ENCODE data around the gene ACP1.
A peak's percentile ranks its signal among the peaks of the same experiment; 100 is the strongest.

Gene ACP1

GRCh38 chr2:254241-254640 is 10.5 kb upstream of the ACP1 start:
- DNase-seq (ENCODE audit: low read depth in 1 of 2, low spot score in 1 of 2): no peak

- DNase-seq (ENCODE audit: low read depth in 1 of 2, low spot score in 1 of 2): no peak
These were observed 9.6 kb upstream of the ACP1 start for GRCh38 chr2:255195-255594.

- no peak for DNase-seq (ENCODE audit: low read depth in 1 of 2, low spot score in 1 of 2)
These were observed 8.7 kb upstream of the ACP1 start for GRCh38 chr2:256094-256493.

- no peak for DNase-seq (ENCODE audit: low read depth in 1 of 2, low spot score in 1 of 2)
These were observed 7.3 kb upstream of the ACP1 start for GRCh38 chr2:257429-257828.

- no peak for DNase-seq (ENCODE audit: low read depth in 1 of 2, low spot score in 1 of 2)
These were observed 6.9 kb upstream of the ACP1 start for GRCh38 chr2:257842-258241.

- no peak for DNase-seq (ENCODE audit: low read depth in 1 of 2, low spot score in 1 of 2)
These were observed 5.8 kb upstream of the ACP1 start for GRCh38 chr2:258933-259332.

- DNase-seq (ENCODE audit: low read depth in 1 of 2, low spot score in 1 of 2): no peak
These were observed 4.9 kb upstream of the ACP1 start for GRCh38 chr2:259789-260331.

GRCh38 chr2:260507-261161 is 4.1 kb upstream of the ACP1 start:
- DNase-seq (ENCODE audit: low read depth in 1 of 2, low spot score in 1 of 2): no peak

- DNase-seq (ENCODE audit: low read depth in 1 of 2, low spot score in 1 of 2): no peak
These were observed 2.6 kb upstream of the ACP1 start for GRCh38 chr2:262117-262516.

- no peak for DNase-seq (ENCODE audit: low read depth in 1 of 2, low spot score in 1 of 2)
These were observed 1.6 kb upstream of the ACP1 start for GRCh38 chr2:263022-263738.

- DNase-seq (ENCODE audit: low read depth in 1 of 2, low spot score in 1 of 2): peak; percentile 44 to 45
These were observed 814 bp upstream of the ACP1 start, which contains the start of gene SH3YL1 for GRCh38 chr2:263774-264492. Gene SH3YL1, minus strand, starts transcription at chr2:264032. Its CDS starts 48 bp downstream, at chr2:263984.

GRCh38 chr2:268323-268722 is 3.6 kb downstream of the ACP1 start:
- no peak for DNase-seq (ENCODE audit: low read depth in 1 of 2, low spot score in 1 of 2)

- no peak for DNase-seq (ENCODE audit: low read depth in 1 of 2, low spot score in 1 of 2)
These were observed 4.7 kb downstream of the ACP1 start for GRCh38 chr2:269356-270030.

- DNase-seq (ENCODE audit: low read depth in 1 of 2, low spot score in 1 of 2): no peak
These were observed 6.1 kb downstream of the ACP1 start for GRCh38 chr2:270861-271260.

- no peak for DNase-seq (ENCODE audit: low read depth in 1 of 2, low spot score in 1 of 2)
These were observed 7.2 kb downstream of the ACP1 start for GRCh38 chr2:271917-272316.

- DNase-seq (ENCODE audit: low read depth in 1 of 2, low spot score in 1 of 2): no peak
These were observed 8.6 kb downstream of the ACP1 start for GRCh38 chr2:273333-273732.

- DNase-seq (ENCODE audit: low read depth in 1 of 2, low spot score in 1 of 2): no peak
These were observed 9.8 kb downstream of the ACP1 start for GRCh38 chr2:274503-274902.

- DNase-seq (ENCODE audit: low read depth in 1 of 2, low spot score in 1 of 2): no peak
These were observed 10.7 kb downstream of the ACP1 start for GRCh38 chr2:275466-275865.

- DNase-seq (ENCODE audit: low read depth in 1 of 2, low spot score in 1 of 2): no peak
These were observed 13.7 kb downstream of the ACP1 start for GRCh38 chr2:278312-278926.

- no peak for DNase-seq (ENCODE audit: low read depth in 1 of 2, low spot score in 1 of 2)
These were observed 14.2 kb downstream of the ACP1 start for GRCh38 chr2:278927-279320.

GRCh38 chr2:279366-279765 is 14.6 kb downstream of the ACP1 start:
- no peak for DNase-seq (ENCODE audit: low read depth in 1 of 2, low spot score in 1 of 2)
